Glutamatergic neuron (in vitro differentiated cells): ENCODE measurements around the gene VAC14. TPM values are rescaled to one million over a fixed set of nuclear protein-coding genes. Genes with fewer than 3 reads are reported as not detected.

Experiments
- DNase-seq: peaks from one replicate; pipeline ENCODE4 v3.0.0; 2022
- H3K27ac Mint-ChIP-seq: one replicate; pipeline ENCODE4 v1.8.0; 2020; ENCODE audit warnings: mild to moderate bottlenecking, mixed read lengths, inconsistent platforms; ENCODE audit not compliant: unreplicated experiment
- H3K27me3 Mint-ChIP-seq: one replicate; pipeline ENCODE4 v1.8.0; 2020; ENCODE audit warnings: mild to moderate bottlenecking, moderate library complexity, mixed read lengths, inconsistent platforms; ENCODE audit not compliant: unreplicated experiment
- H3K36me3 Mint-ChIP-seq: one replicate; pipeline ENCODE4 v1.8.0; 2020; ENCODE audit warnings: mild to moderate bottlenecking, mixed read lengths, inconsistent platforms; ENCODE audit not compliant: unreplicated experiment
- H3K4me1 Mint-ChIP-seq: one replicate; pipeline ENCODE4 v1.8.0; 2020; ENCODE audit warnings: mild to moderate bottlenecking, low read depth, mixed read lengths, inconsistent platforms; ENCODE audit not compliant: unreplicated experiment
- H3K4me3 Mint-ChIP-seq: one replicate; pipeline ENCODE4 v1.8.0; 2020; ENCODE audit warnings: mild to moderate bottlenecking, mixed read lengths, inconsistent platforms; ENCODE audit not compliant: unreplicated experiment
- H3K9me3 Mint-ChIP-seq: one replicate; pipeline ENCODE4 v1.8.0; 2020; ENCODE audit warnings: mild to moderate bottlenecking, moderate library complexity, mixed read lengths, inconsistent platforms; ENCODE audit not compliant: unreplicated experiment
- CTCF ChIP-seq: fragments of 200-600 bp; sonication (generic); IDR thresholded peaks from one replicate; pipeline ENCODE4 v1.5.0; 2021; ENCODE audit not compliant: partially characterized antibody, unreplicated experiment
- total RNA-seq: library from RNA; stranded (reverse); fragmentation: NEBNext Ultra II Directional; extraction: Animal tissue kit (Norgen Biotek cat#: 25700); gene quantifications from one replicate; pipeline ENCODE4 v1.2.1, GENCODE V29; 2021; ENCODE audit not compliant: unreplicated experiment

The VAC14 gene
- total RNA-seq, 1 donor from 2014 or later, result 50.2 TPM

- H3K4me1 Mint-ChIP-seq, result peaks cover 14% of the 10 kb centered on the region
- H3K27me3 Mint-ChIP-seq, result peaks cover 10% of the 10 kb centered on the region
- no peak overlapping the region for H3K27ac Mint-ChIP-seq
Measured at GRCh38 chr16:70684146-70685060, 116.6 kb downstream of the VAC14 start.

GRCh38 chr16:70683146-70683944 is 117.6 kb downstream of the VAC14 start:
- Mint-ChIP-seq H3K27me3 (peaks cover 10% of the 10 kb centered on the region), H3K36me3 (no peaks in the 10 kb centered on the region), H3K4me1 (peaks cover 14% of the 10 kb centered on the region), H3K9me3 (peaks cover 6% of the 10 kb centered on the region), H3K4me3 (no peak overlapping the region), H3K27ac (no peak overlapping the region)
- no peak for TF ChIP-seq CTCF
- no peak for DNase-seq

More at GRCh38 chr16:70684146-70685060, 116.6 kb downstream of the VAC14 start:
- peak; percentile 17 for DNase-seq
- Mint-ChIP-seq H3K9me3 (peaks cover 6% of the 10 kb centered on the region), H3K36me3 (no peaks in the 10 kb centered on the region), H3K4me3 (peak overlapping the region; percentile 63)
- no peak for TF ChIP-seq CTCF

- DNase-seq, result peak; percentile 24
Measured at GRCh38 chr16:70682239-70683145, 118.5 kb downstream of the VAC14 start.

More at GRCh38 chr16:70682239-70683145, 118.5 kb downstream of the VAC14 start:
- no peak for TF ChIP-seq CTCF
- Mint-ChIP-seq H3K27me3 (peaks cover 12% of the 10 kb centered on the region), H3K9me3 (peaks cover 6% of the 10 kb centered on the region), H3K4me1 (peaks cover 7% of the 10 kb centered on the region), H3K4me3 (peak overlapping the region; percentile 52), H3K27ac (no peak overlapping the region), H3K36me3 (no peaks in the 10 kb centered on the region)
